Activated CD4-positive, alpha-beta memory T cell treated with anti-CD3 and anti-CD28 coated beads, Interleukin-2, amount 10 ng/mL, durations not matched to agents 7 days and 5 days (primary cell): Measurements from ENCODE around the gene FMR1NB. TPM values are rescaled to one million over a fixed set of nuclear protein-coding genes. Genes with fewer than 3 reads are reported as not detected.

Source experiments
- CTCF ChIA-PET: fragments of 350-600 bp; sonication (Branson Sonifier 250); formaldehyde crosslinking; loops from one replicate; lab custom pipeline; 2021; ENCODE audit warnings: antibody characterized with exemption, inconsistent platforms; lab: Charles Lee
- POLR2A ChIA-PET: fragments of 350-600 bp; sonication (Branson Sonifier 250); formaldehyde crosslinking; loops from one replicate; lab custom pipeline; 2021; ENCODE audit warnings: antibody characterized with exemption; lab: Charles Lee
- DNase-seq: peaks from one replicate; pipeline ENCODE4 v3.0.0-alpha.2; 2020
- H3K27ac Mint-ChIP-seq: one replicate; pipeline ENCODE4 v1.8.0; 2021; ENCODE audit warnings: mild to moderate bottlenecking, mixed read lengths
- H3K27me3 Mint-ChIP-seq: one replicate; pipeline ENCODE4 v1.8.0; 2021; ENCODE audit warnings: mixed read lengths
- H3K36me3 Mint-ChIP-seq: one replicate; pipeline ENCODE4 v1.8.0; 2021; ENCODE audit warnings: low read depth, mixed read lengths
- H3K4me1 Mint-ChIP-seq: one replicate; pipeline ENCODE4 v1.8.0; 2021; ENCODE audit warnings: mixed read lengths
- H3K4me3 Mint-ChIP-seq: one replicate; pipeline ENCODE4 v1.8.0; 2021; ENCODE audit warnings: mild to moderate bottlenecking, mixed read lengths
- H3K9me3 Mint-ChIP-seq: one replicate; pipeline ENCODE4 v1.8.0; 2021; ENCODE audit warnings: mixed read lengths
- total RNA-seq, 2 experiments: library from RNA; stranded (reverse); gene quantifications; one replicate each; pipeline ENCODE4 v1.2.3, GENCODE V29; 2021

Gene FMR1NB, protein sequence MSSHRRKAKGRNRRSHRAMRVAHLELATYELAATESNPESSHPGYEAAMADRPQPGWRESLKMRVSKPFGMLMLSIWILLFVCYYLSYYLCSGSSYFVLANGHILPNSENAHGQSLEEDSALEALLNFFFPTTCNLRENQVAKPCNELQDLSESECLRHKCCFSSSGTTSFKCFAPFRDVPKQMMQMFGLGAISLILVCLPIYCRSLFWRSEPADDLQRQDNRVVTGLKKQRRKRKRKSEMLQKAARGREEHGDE
- total RNA-seq, result not detected

DNA sequence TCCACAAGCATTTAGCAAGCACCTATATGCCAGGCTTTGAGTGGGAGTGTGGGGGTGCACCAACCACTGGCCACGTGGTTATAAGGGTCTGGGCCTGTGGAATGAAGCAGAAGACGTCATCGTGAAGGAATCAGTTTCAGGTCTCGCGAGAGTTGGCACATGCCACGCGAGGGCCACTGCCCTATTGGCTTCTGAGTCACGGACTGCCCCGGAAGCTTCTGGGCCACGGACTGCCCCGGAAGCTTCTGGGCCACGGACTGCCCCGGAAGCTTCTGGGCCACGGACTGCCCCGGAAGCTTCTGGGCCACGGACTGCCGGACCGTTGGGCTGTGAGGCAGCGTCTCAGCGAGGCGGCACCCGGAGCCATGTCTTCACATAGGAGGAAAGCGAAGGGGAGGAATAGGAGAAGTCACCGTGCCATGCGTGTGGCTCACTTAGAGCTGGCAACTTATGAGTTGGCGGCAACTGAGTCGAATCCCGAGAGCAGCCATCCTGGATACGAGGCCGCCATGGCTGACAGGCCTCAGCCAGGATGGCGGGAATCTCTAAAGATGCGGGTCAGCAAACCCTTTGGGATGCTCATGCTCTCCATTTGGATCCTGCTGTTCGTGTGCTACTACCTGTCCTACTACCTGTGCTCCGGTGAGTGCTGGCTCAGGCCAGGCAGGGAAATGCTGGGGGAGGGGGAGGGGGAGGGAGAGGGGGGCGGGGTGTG, at the start of gene FMR1NB:
Gene FMR1NB, plus strand, starts transcription at position 300 of the 715 bp plus-strand sequence. Its CDS starts 66 bp downstream, at position 366.
- H3K4me1 Mint-ChIP-seq, result no peaks in the 10 kb centered on the region
- no peak within 1 kb of the TSS for H3K27ac Mint-ChIP-seq
- H3K27me3 Mint-ChIP-seq, result no peaks in the 10 kb centered on the region
- no peak for DNase-seq
- no peaks in the 10 kb centered on the region for H3K36me3 Mint-ChIP-seq
- ChIA-PET POLR2A (no interaction called here), CTCF (no interaction called here)
- no peak within 1 kb of the TSS for H3K4me3 Mint-ChIP-seq
- H3K9me3 Mint-ChIP-seq, result no peaks in the 10 kb centered on the region

- ChIA-PET CTCF (no interaction called here), POLR2A (no interaction called here)
- Mint-ChIP-seq H3K9me3 (no peaks in the 10 kb centered on the region), H3K36me3 (peaks cover 43% of the 10 kb centered on the region), H3K4me1 (peaks cover 1% of the 10 kb centered on the region), H3K27ac (no peak overlapping the region), H3K4me3 (no peak overlapping the region), H3K27me3 (no peaks in the 10 kb centered on the region)
- DNase-seq, result no peak
Measured at GRCh38 chrX:147933815-147934214, 47.3 kb upstream of the FMR1NB start.

DNA sequence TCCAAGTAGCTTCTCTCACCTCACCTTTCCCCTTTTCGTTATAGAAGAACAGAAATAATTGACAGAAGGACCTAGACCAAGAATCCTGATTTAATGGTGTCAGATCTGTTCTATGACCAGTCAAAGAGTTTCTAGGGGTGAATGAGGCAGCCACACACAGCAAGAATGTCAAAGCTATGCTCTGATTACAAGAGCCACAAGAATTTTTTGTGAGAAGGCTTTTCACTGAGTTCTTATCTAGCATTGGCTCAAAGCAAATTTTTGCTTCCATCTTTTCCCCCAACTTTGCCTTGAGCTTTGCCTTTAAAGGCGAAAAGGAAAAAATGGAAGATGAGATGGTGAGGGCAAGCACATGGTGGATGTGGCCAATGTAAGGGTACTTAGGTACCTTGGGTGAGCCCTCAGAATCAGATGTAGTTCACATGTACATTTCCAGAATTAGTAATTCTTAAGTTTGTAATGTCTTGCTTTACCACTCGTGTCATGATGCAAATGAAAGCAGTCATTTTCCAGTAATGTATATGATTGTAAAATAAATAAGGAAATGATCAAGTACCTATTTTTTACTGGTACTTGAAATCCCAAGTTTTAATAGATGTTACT, 45.9 kb upstream of the FMR1NB start:
- Mint-ChIP-seq H3K36me3 (peaks cover 38% of the 10 kb centered on the region), H3K27ac (no peak overlapping the region)
- CTCF ChIA-PET, result no interaction called here

DNA sequence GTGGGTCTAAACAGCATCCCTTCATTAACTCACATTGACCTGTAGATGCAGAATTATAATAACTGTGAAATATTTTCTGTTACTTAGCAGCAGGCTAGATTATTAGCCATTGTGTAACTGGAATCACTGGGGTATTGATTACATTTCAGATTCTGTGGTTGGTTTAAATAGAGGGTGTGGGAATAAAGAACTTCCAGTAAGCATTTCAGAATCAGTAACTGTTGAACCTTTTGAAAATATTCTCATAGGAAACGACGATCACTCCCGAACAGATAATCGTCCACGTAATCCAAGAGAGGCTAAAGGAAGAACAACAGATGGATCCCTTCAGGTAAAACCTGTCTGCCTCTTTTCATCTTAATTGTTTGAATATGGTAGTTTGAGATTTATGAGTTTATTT, 35.9 kb upstream of the FMR1NB start:
- Mint-ChIP-seq H3K4me1 (no peaks in the 10 kb centered on the region), H3K9me3 (no peaks in the 10 kb centered on the region), H3K27me3 (no peaks in the 10 kb centered on the region), H3K4me3 (no peak overlapping the region), H3K27ac (no peak overlapping the region), H3K36me3 (peaks cover 54% of the 10 kb centered on the region)
- ChIA-PET POLR2A (no interaction called here), CTCF (no interaction called here)
- no peak for DNase-seq

More for the DNA sequence above, 45.9 kb upstream of the FMR1NB start:
- H3K27me3 Mint-ChIP-seq, result no peaks in the 10 kb centered on the region
- no peak for DNase-seq
- H3K4me3 Mint-ChIP-seq, result no peak overlapping the region
- POLR2A ChIA-PET, result interaction anchor here (1.0 kb wide), 1 partner anchor 16 kb away, joined by 3 read pairs; no protein-coding TSS in a partner anchor
- no peaks in the 10 kb centered on the region for H3K9me3 Mint-ChIP-seq
- peaks cover 1% of the 10 kb centered on the region for H3K4me1 Mint-ChIP-seq

- no peaks in the 10 kb centered on the region for H3K4me1 Mint-ChIP-seq
- no peak overlapping the region for H3K4me3 Mint-ChIP-seq
- H3K36me3 Mint-ChIP-seq, result peaks cover 40% of the 10 kb centered on the region
- no peaks in the 10 kb centered on the region for H3K9me3 Mint-ChIP-seq
- DNase-seq, result no peak
- H3K27ac Mint-ChIP-seq, result no peak overlapping the region
- ChIA-PET POLR2A (no interaction called here), CTCF (no interaction called here)
- no peaks in the 10 kb centered on the region for H3K27me3 Mint-ChIP-seq
Measured at GRCh38 chrX:147948531-147948930, 32.6 kb upstream of the FMR1NB start.

DNA sequence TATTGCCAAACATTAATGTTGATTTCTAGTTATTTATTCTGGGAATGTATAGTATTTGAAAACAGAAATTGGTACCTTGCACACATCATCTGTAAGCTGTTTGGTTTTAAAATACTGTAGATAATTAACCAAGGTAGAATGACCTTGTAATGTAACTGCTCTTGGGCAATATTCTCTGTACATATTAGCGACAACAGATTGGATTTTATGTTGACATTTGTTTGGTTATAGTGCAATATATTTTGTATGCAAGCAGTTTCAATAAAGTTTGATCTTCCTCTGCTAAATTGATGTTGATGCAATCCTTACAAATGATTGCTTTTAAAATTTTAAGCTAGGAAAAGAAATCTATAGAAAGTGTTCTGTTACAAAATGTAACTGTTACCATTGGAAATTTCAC, 30.8 kb upstream of the FMR1NB start:
- H3K27ac Mint-ChIP-seq, result no peak overlapping the region
- no peak overlapping the region for H3K4me3 Mint-ChIP-seq
- H3K4me1 Mint-ChIP-seq, result no peaks in the 10 kb centered on the region
- POLR2A ChIA-PET, result no interaction called here
- peaks cover 27% of the 10 kb centered on the region for H3K36me3 Mint-ChIP-seq
- H3K9me3 Mint-ChIP-seq, result no peaks in the 10 kb centered on the region
- DNase-seq, result no peak
- no peaks in the 10 kb centered on the region for H3K27me3 Mint-ChIP-seq
- CTCF ChIA-PET, result no interaction called here

DNA sequence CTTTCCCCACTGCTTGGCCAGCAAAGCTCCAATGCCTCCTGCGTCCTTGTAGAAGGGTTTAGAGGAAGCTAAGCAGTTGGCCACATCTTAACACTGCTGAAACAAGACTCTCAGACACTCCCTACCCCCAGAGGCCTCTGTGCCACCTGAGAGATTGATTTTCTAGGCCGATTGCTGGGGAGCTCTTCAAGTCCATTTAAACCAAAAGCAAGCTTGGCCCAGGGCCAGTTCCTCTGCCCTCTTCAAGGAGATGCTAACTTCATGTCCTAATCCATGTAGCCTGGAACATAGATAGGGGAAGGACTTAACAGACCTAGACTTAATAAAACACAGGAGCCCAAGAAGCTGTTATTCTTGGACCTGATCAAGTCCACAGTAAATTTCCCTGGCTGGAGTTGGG, 27.2 kb upstream of the FMR1NB start:
- H3K4me1 Mint-ChIP-seq, result no peaks in the 10 kb centered on the region
- no peaks in the 10 kb centered on the region for H3K27me3 Mint-ChIP-seq
- DNase-seq, result no peak
- peaks cover 10% of the 10 kb centered on the region for H3K36me3 Mint-ChIP-seq
- POLR2A ChIA-PET, result interaction anchor here (1.0 kb wide), 1 partner anchor 35 kb away, joined by 3 read pairs; no protein-coding TSS in a partner anchor
- H3K27ac Mint-ChIP-seq, result no peak overlapping the region
- CTCF ChIA-PET, result no interaction called here
- no peaks in the 10 kb centered on the region for H3K9me3 Mint-ChIP-seq
- H3K4me3 Mint-ChIP-seq, result no peak overlapping the region

- no peaks in the 10 kb centered on the region for H3K27me3 Mint-ChIP-seq
- H3K4me3 Mint-ChIP-seq, result no peak overlapping the region
- H3K4me1 Mint-ChIP-seq, result no peaks in the 10 kb centered on the region
- H3K27ac Mint-ChIP-seq, result no peak overlapping the region
- CTCF ChIA-PET, result no interaction called here
- no peaks in the 10 kb centered on the region for H3K9me3 Mint-ChIP-seq
- no peaks in the 10 kb centered on the region for H3K36me3 Mint-ChIP-seq
- POLR2A ChIA-PET, result no interaction called here
- no peak for DNase-seq
Measured at GRCh38 chrX:147957291-147957690, 23.8 kb upstream of the FMR1NB start.

DNA sequence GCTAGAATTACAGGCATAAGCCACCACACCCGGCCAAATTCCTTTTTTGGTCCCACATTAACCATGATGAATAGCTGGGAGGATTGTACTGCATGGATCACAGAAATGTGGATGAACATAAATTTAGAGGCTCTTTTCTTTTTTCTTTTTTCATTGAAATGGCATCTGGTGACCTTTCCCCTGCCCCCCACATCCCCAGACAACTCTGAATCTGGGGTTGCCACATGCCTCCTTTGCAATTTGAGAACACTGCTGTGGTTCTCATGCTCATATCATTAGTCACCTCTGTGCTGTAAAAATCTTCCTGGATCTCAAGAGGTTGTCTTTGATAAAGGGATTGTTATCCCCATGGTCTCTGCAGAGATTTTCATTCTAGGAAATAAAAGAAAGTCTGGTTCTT, 22.8 kb upstream of the FMR1NB start:
- no peaks in the 10 kb centered on the region for H3K36me3 Mint-ChIP-seq
- no peaks in the 10 kb centered on the region for H3K4me1 Mint-ChIP-seq
- no peaks in the 10 kb centered on the region for H3K27me3 Mint-ChIP-seq
- CTCF ChIA-PET, result no interaction called here
- H3K4me3 Mint-ChIP-seq, result no peak overlapping the region
- POLR2A ChIA-PET, result no interaction called here
- DNase-seq, result no peak
- H3K27ac Mint-ChIP-seq, result no peak overlapping the region
- no peaks in the 10 kb centered on the region for H3K9me3 Mint-ChIP-seq

- ChIA-PET POLR2A (no interaction called here), CTCF (no interaction called here)
- Mint-ChIP-seq H3K4me3 (no peak overlapping the region), H3K36me3 (no peaks in the 10 kb centered on the region), H3K9me3 (no peaks in the 10 kb centered on the region), H3K27me3 (peaks cover 3% of the 10 kb centered on the region), H3K27ac (no peak overlapping the region), H3K4me1 (no peaks in the 10 kb centered on the region)
- no peak for DNase-seq
Measured at GRCh38 chrX:147960722-147961121, 20.4 kb upstream of the FMR1NB start.

- H3K4me3 Mint-ChIP-seq, result no peak overlapping the region
- H3K4me1 Mint-ChIP-seq, result no peaks in the 10 kb centered on the region
- no peaks in the 10 kb centered on the region for H3K9me3 Mint-ChIP-seq
- peaks cover 3% of the 10 kb centered on the region for H3K27me3 Mint-ChIP-seq
- ChIA-PET POLR2A (no interaction called here), CTCF (no interaction called here)
- no peak overlapping the region for H3K27ac Mint-ChIP-seq
- no peak for DNase-seq
- no peaks in the 10 kb centered on the region for H3K36me3 Mint-ChIP-seq
Measured at GRCh38 chrX:147962476-147962875, 18.7 kb upstream of the FMR1NB start.

DNA sequence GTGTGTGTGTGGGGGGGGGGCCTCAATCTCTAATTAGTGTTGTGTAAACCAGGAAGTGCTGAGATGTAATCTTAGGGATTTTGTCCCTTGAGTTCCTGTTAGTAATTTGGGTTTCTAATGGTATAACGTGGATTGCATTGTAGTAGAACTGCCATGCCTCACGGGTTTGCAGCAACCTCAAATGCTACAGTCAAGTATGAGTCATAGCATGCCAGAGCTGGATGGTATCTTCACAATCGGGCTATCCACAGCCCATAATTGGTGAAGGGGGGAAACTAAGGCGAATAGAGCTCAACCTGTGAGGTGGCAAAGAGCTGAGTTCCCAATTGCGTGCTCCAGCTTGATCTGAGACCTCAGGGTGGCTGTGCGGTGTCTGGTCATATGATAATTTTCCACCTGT, 2.2 kb upstream of the FMR1NB start:
- POLR2A ChIA-PET, result no interaction called here

GRCh38 chrX:148020329-148020728, 39.2 kb downstream of the FMR1NB start:
- Mint-ChIP-seq H3K27ac (no peak overlapping the region), H3K4me1 (no peaks in the 10 kb centered on the region), H3K36me3 (no peaks in the 10 kb centered on the region), H3K4me3 (no peak overlapping the region), H3K9me3 (no peaks in the 10 kb centered on the region), H3K27me3 (no peaks in the 10 kb centered on the region)
- POLR2A ChIA-PET, result no interaction called here
- no peak for DNase-seq
- CTCF ChIA-PET, result no interaction called here

More for the DNA sequence above, 2.2 kb upstream of the FMR1NB start:
- DNase-seq, result no peak
- CTCF ChIA-PET, result no interaction called here
- Mint-ChIP-seq H3K4me3 (no peak overlapping the region), H3K27me3 (no peaks in the 10 kb centered on the region), H3K4me1 (no peaks in the 10 kb centered on the region), H3K36me3 (no peaks in the 10 kb centered on the region), H3K9me3 (no peaks in the 10 kb centered on the region), H3K27ac (no peak overlapping the region)
